Pancreas (tissue), 10 donors: ENCODE data around the gene NEURL3. TPM values are rescaled to one million over a fixed set of nuclear protein-coding genes. Genes with fewer than 3 reads are reported as not detected.

Experiments
- ATAC-seq, 4 donors: fragments of 200-7000 bp; cut with Tn5 transposase; one replicate each; pipeline versions ENCODE4 v1.8.0 to v1.9.1; 2020; ENCODE audit warnings: mild to moderate bottlenecking in 4 of 4, moderate library complexity in 4 of 4
- DNase-seq, 6 donors: peaks; one replicate each; pipeline ENCODE4 v3.0.0-alpha.2; 2020
- FAIRE-seq: peaks from 2 replicates; lab custom pipeline; 2012; peaks lifted over from hg19 to GRCh38; lab: Jason Lieb, UNC
- H3K27ac ChIP-seq, 4 donors: fragments of 200-600 bp; sonication (generic); 1 replicate in 3 of 4; 2 replicates in 1 of 4; pipeline versions ENCODE4 v1.5.0 to v1.8.0; 2020
- H3K27me3 ChIP-seq, 4 donors: fragments of 200-600 bp; one replicate each; pipeline ENCODE4 v1.8.0; 2021
- H3K36me3 ChIP-seq, 3 donors: fragments of 200-600 bp; sonication (generic) in 1 of 3; one replicate each; pipeline versions ENCODE4 v1.5.0 to v1.8.0; 2020 to 2021
- H3K4me1 ChIP-seq, 3 donors: fragments of 200-600 bp; one replicate each; pipeline ENCODE4 v1.8.0; 2021
- H3K4me3 ChIP-seq, 4 donors: fragments of 200-600 bp; sonication (generic) in 2 of 4; one replicate each; pipeline versions ENCODE4 v1.5.0 to v1.8.0; 2020 to 2021
- H3K9me3 ChIP-seq, 4 donors: fragments of 200-600 bp; one replicate each; pipeline ENCODE4 v1.8.0; 2021
- WGBS, 2 donors: extraction: QIAGEN DNeasy Blood & Tissue Kit; methylation state at CpG; one replicate each; pipeline ENCODE4 v1.1.7; 2013; 5-methylcytosine and 5-hydroxymethylcytosine counted together
- intact Hi-C, 3 donors: fragments of 100-400 bp; cut with DNase I; formaldehyde crosslinking; loops; one replicate each; pipeline versions ENCODE4 v1.11.1 to v1.14.2; 2022
- polyA plus RNA-seq, 2 donors: library from polyadenylated mRNA; stranded (reverse); fragments of 200-250 nt; gene quantifications; one replicate each; pipeline ENCODE4 v1.2.3, GENCODE V29; 2013
- total RNA-seq, 6 donors: library from RNA; stranded (reverse); fragmentation: NEBNext Ultra II Directional in 4 of 6; extraction: Animal tissue kit (Norgen Biotek cat#: 25700) in 4 of 6; gene quantifications; one replicate each; pipeline versions ENCODE4 v1.2.1 to v1.2.4, GENCODE V29; 2021 to 2023
- TF ChIP-seq, protein P1 (sequence below), 4 donors: fragments of 200-600 bp; sonication (generic) in 3 of 4; IDR thresholded peaks; one replicate each; pipeline versions ENCODE4 v1.5.0 to v1.8.0; 2021; ENCODE audit warnings: antibody characterized with exemption in 4 of 4
- donor health status: healthy with polysubstance abuse.
- donor health status: DM: no; HTN: no; CAD: no; lungs with moderate emphysema.
- donor health status: DM: no; HTN: no; CAD: no.
- donor health status: control.
- donor health status: control.
- donor health status: Bipolar disorder and iron deficiency.
- donor health status: DM: yes; HTN: yes; CAD: no.
- donor health status: DM: no; HTN: no; CAD: no.
- donor health status: DM: no; HTN: no; CAD: no.
- donor health status: DM: yes; HTN: yes; CAD: no.

NEURL3 gene
- total and polyA plus RNA-seq, 8 donors = 8.6 to 73.5 (median 18.6) TPM

DNA sequence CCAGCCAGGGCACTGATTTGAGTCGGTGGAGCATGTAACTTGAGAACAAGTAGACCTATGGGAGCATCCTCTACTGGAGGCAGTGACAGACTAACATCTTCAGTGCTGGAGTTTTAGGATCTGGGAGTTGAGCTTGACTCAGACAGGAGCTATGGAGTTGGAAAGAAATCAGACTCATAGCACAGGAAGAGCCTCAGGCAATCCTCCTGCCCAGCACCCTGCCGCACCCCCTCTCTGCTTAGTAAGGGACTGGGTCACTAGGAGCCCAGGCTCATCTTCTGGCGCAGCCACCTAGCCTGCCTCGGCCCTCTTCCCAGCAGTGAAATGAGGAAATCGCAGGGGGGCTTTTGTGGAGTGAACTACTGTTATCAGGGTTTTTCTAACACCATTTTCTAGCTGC, 35.0 kb upstream of the NEURL3 start:
- Histone ChIP-seq H3K36me3 (no peaks in the 10 kb centered on the region), H3K9me3 (no peaks in the 10 kb centered on the region), H3K27ac (no peak overlapping the region), H3K4me1 (peaks cover 0 to 6% (median 0%) of the 10 kb centered on the region in 3 donors), H3K27me3 (no peaks in the 10 kb centered on the region), H3K4me3 (no peak overlapping the region)
- FAIRE-seq = no peak
- TF ChIP-seq, protein P1, sequence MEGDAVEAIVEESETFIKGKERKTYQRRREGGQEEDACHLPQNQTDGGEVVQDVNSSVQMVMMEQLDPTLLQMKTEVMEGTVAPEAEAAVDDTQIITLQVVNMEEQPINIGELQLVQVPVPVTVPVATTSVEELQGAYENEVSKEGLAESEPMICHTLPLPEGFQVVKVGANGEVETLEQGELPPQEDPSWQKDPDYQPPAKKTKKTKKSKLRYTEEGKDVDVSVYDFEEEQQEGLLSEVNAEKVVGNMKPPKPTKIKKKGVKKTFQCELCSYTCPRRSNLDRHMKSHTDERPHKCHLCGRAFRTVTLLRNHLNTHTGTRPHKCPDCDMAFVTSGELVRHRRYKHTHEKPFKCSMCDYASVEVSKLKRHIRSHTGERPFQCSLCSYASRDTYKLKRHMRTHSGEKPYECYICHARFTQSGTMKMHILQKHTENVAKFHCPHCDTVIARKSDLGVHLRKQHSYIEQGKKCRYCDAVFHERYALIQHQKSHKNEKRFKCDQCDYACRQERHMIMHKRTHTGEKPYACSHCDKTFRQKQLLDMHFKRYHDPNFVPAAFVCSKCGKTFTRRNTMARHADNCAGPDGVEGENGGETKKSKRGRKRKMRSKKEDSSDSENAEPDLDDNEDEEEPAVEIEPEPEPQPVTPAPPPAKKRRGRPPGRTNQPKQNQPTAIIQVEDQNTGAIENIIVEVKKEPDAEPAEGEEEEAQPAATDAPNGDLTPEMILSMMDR (IDR thresholded peaks at IDR 0.05) = no peak
- intact Hi-C loops = loop anchor here in 1 of 3 donors (10.0 kb wide), 1 partner anchor 415 kb away; no protein-coding TSS in a partner anchor
- DNase-seq = no peak
- WGBS, 2 donors = 77 to 78% methylated on average over 5 of the region's 5 CpGs
- no peak for ATAC-seq

DNA sequence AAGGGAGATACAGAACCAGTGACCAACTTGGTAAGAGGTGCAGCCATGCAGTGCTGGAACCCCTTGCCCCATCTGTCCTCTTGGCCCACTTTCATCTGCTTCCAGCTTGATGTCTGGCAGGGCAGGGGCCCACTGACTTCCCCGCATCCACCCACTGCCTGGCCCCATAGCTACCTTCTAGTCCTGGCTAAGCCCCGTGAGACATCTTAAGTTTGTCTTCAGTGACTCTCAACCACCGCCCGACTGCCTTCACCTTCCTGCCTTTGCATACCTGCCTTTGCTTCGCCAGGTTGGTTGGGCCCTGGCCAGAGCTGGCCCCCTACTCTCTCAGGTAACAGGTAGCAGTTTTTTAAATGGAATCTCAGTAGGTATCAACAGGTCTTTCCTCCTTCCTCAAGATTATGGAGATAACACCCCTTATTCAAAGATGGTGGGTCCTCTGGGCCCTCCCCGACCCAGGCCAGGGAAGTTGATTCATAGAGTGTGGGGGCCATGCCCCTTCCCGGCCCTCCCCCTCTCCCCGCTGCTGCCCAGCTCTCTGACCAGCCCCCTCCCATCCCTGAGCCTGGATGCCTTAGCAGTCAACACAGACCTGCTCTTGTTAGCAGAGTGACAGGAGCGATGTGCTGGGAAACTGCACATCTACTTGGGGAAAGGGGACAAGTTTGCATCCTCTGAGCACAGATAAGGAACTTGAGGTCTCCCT, 34.2 kb upstream of the NEURL3 start:
- Histone ChIP-seq H3K27ac (peak overlapping the region in 1 of 4 donors; percentile 91), H3K9me3 (no peaks in the 10 kb centered on the region), H3K36me3 (no peaks in the 10 kb centered on the region), H3K4me3 (peak overlapping the region in 1 of 4 donors; percentile 100), H3K4me1 (peaks cover 0 to 11% (median 0%) of the 10 kb centered on the region in 3 donors), H3K27me3 (no peaks in the 10 kb centered on the region)
- DNase-seq (no peak), FAIRE-seq (no peak), ATAC-seq (no peak)
- intact Hi-C loops = no loop called here
- WGBS, 2 donors = 86 to 92% methylated on average over 9 of the region's 9 CpGs
- TF ChIP-seq, protein P1 (IDR thresholded peaks at IDR 0.05) = no peak

DNA sequence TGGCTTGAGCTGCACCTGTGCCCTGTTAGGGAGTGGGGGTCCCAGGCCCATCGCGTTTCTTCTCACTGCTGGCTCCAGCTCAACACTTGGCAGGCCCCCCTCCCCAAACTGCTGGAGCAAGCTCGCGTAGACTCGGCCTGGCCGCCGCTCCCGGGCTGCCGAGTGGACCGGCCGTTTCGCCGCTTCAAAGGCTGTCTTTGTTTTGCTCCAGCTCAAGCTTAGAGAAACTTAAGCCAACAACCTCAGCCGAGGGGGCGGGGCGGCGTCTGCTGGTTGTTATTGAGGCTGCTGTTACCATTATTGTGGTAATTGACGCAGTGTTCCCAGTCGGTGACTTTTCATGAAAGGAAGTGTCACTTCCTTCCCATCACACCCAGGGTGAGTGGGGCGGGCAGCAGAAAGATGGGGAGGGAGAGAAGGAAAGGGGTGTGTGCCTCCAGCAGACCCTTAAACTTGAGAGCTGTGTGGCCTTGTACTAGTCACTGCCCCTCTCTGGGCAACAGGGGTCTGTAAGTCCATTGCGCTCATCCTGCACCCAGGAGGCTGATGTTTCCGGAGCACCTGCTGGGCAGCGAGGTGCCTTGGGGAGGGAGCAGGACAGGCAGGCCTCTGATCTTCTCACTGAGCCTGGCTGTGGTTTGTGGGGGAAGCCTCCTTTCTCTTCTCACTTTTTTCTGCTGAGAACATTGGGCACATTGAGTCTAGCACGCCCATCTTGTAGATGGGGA, 33.5 kb upstream of the NEURL3 start:
- ATAC-seq = peak in 2 of 4 donors; percentile 3 to 14
- no peak for FAIRE-seq
- 62 to 72% methylated on average over 24 of the region's 24 CpGs for WGBS, 2 donors

DNA sequence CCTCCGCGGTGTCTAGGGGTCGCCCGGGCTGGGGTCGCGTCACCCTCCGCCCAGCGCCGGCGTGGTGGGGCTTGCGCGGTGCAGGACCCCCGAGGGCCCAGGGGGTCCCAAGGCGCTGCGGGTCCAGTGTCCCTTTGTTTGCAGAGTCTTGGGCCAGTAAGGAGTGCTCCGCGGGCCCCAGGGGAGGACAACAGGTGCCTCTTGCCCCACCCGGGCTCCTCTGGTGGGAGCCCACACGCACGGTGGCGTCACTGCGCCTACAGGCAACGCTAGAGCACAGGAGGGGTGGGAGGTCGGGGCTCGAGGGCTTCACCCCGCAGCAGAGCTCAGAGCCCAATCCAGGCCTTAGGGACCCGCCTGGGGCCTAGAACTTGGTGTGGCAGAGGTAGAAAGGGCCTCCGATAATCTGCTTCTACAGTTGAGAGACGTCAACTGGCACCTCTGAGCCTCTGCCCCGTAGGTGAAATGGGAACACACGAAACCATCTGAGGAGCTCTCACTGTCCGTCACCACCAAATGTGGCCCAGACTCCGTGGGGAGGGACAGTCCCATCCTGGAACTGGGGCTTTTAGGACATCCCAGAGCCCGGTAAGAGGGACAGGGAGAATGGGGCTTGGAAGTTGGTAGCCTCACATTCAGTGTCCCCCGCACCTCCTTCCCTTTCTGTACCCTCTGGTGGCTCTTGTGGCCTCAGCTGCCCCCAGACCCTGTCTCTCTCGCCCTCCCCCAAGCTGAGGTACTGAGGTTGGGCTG, 32.8 kb upstream of the NEURL3 start:
- ATAC-seq = no peak
- WGBS, 2 donors = 39 to 45% methylated on average over 31 to 36 of the region's 36 CpGs

More for the DNA sequence above, 33.5 kb upstream of the NEURL3 start:
- Histone ChIP-seq H3K27me3 (no peaks in the 10 kb centered on the region), H3K9me3 (no peaks in the 10 kb centered on the region), H3K36me3 (no peaks in the 10 kb centered on the region), H3K27ac (peak overlapping the region in 2 of 4 donors; percentile 91), H3K4me1 (peaks cover 0 to 12% (median 0%) of the 10 kb centered on the region in 3 donors), H3K4me3 (peak overlapping the region in 2 of 4 donors; percentile 97 to 100)
- no peak for DNase-seq
- TF ChIP-seq, protein P1 (IDR thresholded peaks at IDR 0.05) = no peak
- intact Hi-C loops = no loop called here

More for the DNA sequence above, 32.8 kb upstream of the NEURL3 start:
- H3K27ac ChIP-seq = peak overlapping the region in 3 of 4 donors; percentile 51 to 91 (median 91)
- FAIRE-seq (no peak), DNase-seq (no peak)
- peak overlapping the region; percentile 83 to 100 (median 97) for H3K4me3 ChIP-seq
- H3K27me3 ChIP-seq = no peaks in the 10 kb centered on the region
- no peaks in the 10 kb centered on the region for H3K9me3 ChIP-seq
- intact Hi-C loops = no loop called here
- peaks cover 0 to 14% (median 0%) of the 10 kb centered on the region in 3 donors for H3K4me1 ChIP-seq
- TF ChIP-seq, protein P1 (IDR thresholded peaks at IDR 0.05) = no peak
- H3K36me3 ChIP-seq = no peaks in the 10 kb centered on the region
